Measurements from ENCODE around the gene MED12L.

MED12L gene

DNA sequence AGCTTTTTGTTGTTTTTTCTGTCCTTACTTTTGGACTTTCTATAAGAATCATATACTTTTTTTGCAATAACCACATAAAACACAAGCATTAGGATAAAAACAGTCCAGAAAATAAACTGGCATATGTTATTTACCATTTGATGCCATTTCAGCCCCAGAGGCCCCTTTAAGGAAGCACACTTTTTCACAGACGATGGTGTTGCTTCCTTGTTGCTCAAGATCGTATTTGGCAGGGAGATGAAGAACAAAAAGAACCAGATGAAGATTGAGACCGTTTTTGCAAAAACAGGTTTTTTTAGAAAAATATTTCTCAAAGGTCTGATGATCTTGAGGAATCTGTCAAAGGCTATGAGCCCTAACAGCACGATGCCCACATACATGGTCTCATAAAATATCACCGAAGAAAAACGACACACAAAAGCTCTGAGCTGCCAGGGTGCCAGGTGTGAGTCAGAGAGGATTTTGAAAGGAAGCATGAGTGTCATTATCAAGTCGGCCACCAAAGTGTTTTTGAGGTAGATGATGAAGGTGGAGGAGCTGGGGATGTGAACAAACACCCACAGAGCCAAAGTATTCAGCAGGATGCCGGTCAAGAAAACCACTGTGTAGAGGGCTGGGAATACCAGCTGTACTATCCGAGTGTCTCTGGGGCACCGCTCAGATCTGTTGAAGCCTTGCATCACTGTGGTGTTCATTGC, 243.0 kb downstream of the MED12L start:
- DNase-seq (ENCODE audit: low read depth) = no peak

DNA sequence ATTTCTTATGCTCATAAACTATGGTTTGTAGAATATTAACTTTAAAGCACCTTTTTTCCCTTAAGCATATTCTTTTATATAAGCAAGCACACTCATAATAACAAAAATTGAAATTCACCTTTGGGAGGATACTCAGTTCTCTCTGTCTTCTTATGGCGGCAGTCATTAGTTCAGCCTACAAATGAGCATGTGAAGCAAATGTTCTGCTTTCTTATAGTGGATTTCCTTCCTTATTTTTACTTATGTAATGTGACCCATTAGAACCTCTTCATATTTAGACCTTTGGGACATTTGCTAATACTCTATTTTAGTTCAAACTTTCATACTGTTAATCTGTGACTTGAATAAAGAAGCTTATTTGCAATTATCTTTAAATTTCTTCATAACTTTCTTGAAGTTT, 243.9 kb downstream of the MED12L start, which contains the start of gene P2RY13:
P2RY13 (minus strand) TSS at position 187 of the 400 bp plus-strand sequence; CDS start at position 166, 21 bp downstream.
- DNase-seq (ENCODE audit: low read depth) = no peak

GRCh38 chr3:151330379-151330778, 244.9 kb downstream of the MED12L start:
- no peak for DNase-seq (ENCODE audit: low read depth)

- DNase-seq (ENCODE audit: low read depth) = no peak
Observed at GRCh38 chr3:151330899-151331298, 245.4 kb downstream of the MED12L start.

DNA sequence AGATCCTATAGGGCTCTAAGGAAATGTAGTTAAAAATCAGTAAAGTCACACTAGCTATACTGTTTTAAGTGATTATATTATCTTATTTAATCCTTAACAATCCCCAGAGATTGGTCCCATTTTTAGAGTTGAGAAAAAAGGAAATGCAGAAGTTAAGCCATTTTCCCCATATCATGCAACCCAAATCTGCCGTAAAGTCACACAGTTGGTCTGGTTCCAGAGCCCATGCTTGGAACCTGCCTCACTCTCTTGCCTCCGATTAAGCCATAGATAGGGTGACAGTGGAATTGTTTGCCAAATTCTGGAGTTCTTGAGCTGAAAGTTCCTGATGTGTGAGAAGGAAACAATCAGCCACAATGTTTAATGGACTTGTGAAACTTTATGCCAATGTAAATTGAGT, 246.2 kb downstream of the MED12L start:
- no peak for DNase-seq (ENCODE audit: low read depth)

DNA sequence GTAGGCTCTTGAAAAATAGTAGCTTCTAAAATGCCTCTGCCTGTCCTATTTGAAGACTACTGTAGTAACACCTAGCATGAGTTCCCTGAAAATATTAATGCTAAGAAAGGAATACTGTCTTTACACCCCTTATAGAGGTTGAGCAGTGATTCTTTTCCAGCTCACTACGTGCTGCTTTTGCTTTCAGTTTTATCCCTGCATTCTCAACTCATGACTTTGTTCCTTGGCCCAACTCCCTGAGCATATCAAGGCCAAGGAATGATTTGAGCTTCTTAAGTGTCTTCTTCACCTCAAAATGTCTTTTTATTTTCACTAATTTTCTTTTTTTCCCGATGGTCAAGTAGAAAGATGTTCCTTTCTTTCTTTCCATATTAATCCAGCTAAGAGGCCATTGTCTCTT, 260.4 kb downstream of the MED12L start:
- no peak for DNase-seq (ENCODE audit: low read depth)

DNA sequence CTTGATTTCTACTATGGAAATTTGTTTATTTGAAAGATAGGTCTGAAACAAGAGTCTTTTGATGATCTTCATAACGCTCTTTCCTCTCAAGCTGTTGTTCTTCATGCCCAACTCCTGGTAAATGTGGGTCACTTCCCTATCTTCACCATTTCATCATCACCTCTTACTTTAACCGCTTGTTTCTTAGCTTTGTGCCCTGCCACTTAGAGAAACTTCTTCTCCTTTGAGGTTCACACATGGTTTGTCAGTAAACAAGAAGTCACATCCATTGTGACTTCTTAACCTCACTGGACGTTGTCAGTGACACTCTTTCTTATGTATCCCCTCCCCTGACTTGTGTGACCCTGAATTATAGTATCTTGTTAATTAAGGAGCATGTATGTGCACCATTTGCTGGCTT, 260.8 kb downstream of the MED12L start:
- DNase-seq (ENCODE audit: low read depth) = no peak

DNA sequence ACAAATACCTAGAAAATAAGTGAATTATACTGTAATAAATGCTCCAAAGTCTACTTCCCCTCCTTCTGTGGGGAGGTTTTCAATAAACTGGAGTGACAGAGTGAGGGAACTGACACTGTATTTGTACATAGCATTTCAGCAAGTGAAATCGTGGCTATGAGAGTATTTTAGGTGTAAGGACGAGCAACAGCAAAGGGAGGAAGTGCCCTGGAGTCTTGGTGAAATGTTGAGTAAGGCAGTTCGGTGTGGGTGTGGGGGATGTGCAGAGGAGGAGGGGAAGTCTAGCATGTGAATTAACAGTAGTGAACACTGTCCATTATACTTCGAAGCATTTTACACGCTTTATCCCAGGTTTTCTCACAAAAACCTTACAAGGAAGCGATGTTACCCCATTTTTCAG, 262.0 kb downstream of the MED12L start:
- no peak for DNase-seq (ENCODE audit: low read depth)

GRCh38 chr3:151350656-151351055, 265.2 kb downstream of the MED12L start:
- DNase-seq (ENCODE audit: low read depth) = no peak

DNA sequence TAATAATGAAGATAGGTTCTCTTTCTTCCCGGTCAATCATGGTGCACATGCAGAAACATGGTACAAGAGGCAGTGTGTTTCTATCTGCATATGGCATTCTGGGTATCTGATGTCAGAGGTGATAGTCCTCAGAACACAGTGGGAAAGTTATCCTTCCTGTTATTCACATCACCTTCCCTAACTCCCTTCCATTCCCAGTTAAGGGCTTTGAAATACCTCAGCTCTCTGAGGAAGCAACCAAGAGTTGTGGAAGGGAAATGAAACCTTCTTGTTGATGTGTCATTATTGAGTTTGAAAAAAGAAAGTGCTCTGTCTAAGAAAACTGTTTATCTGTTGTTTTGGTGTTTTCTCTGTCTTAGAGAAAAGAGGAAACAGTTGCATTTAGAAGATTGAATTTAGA, 265.8 kb downstream of the MED12L start:
- DNase-seq (ENCODE audit: low read depth) = no peak

DNA sequence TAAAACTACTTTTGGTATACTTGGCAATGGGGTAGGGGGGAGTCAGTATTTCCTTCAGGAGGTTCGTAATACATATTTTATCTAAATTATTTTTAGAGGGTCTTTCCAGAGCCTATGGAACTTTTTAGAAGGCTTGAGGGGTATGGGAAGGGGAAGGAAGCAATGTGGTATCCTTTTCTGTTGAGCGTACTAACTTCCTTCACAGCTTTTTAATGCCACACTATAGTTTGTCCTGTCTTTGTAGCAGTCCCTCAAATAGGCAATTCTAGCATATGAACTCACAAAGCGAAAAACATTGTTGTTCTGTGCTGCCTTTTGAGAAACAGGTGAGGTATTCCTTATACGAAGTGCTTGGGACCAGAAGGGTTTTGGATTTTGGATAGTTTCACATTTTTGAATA, 266.2 kb downstream of the MED12L start:
- DNase-seq (ENCODE audit: low read depth) = no peak

DNA sequence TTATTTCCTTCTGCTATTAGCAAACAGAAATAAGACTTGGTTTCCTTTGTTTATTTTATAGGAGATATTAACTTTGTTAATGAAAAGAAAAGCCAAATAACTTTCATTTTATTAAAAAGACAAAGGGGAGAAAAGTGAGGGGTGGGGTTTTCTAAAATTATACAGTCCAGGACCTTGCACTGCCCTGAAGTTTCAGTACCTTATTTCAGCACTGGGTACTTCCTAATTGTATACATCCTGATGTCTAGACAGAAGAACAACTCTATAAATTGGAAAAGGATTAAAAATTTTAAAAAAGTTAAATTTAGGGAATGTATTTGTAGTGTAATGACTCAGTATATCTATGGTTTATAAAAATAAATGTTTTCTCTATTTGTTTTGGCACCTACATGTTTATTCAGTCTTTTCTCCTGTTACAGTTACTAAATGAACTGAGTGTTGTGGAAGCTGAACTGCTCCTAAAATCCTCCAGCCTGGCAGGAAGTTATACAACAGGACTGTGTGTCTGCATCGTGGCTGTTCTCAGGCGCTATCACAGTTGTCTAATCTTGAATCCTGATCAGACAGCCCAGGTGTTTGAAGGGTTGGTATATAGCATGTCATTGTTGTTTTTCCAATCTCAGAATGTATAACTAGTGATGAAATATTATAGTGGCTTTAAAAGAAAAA, 271.5 kb downstream of the MED12L start:
- no peak for DNase-seq (ENCODE audit: low read depth)

- no peak for DNase-seq (ENCODE audit: low read depth)
Observed at GRCh38 chr3:151357463-151357850, 272.0 kb downstream of the MED12L start.

DNA sequence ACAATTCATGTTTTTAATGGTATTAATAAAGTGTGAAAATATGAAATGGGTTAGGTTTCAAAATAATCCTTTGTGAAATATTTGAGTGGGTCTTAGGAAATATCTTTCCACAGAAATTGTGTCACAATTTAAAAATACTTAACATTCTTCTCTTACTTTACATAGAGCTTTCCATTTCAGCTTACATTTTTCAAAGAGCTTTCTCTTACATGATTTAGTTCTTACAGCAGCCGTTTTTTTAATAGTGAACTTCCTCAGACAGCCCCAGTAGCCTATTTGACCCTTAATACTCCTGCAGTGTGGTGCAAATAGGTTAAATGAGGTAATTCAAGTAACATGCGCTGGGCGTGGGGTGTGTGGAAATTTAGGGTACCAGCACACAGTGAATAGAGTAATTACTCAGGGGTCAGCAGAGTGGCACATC, 277.3 kb downstream of the MED12L start:
- no peak for DNase-seq (ENCODE audit: low read depth)

DNA sequence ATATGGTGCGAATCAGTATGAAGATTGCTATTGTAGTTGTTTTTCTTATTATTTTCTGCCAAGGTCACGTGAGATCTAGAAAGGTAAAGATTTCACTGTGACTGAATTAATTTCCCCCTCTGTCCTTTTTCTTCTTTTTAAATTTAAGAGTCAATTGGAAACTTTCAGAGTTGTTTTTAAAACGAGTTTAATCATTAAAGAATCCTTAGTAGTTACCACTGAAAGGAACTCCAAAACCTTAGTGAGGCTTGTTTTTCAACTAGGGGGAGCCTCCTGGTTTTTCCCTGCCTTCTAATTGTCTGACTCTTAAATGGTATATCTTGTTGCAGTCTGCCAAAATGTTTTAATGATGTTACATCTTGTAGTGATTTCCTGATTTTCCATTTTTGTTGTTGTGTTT, 281.5 kb downstream of the MED12L start:
- DNase-seq (ENCODE audit: low read depth) = no peak

- no peak for DNase-seq (ENCODE audit: low read depth)
Observed at GRCh38 chr3:151367448-151367847, 282.0 kb downstream of the MED12L start.

DNA sequence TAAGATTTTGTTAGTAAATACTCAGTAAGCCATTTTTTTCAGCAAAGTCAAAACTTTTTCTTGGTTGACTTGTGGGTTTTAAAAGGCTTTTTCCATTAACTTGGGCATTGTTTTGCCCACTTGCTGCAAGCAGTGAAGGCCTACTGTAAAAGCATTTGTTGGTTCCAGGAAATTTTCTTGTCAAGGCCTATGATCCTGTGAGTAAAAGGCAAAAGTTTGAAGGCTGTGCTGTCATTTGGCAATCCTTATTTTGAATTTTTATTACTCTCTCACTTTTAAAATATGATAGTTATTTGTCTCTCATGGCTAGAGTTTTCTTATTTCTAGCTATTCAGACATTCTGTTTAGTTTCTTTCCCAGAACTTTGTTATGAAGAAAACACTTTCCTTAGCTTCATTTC, 286.1 kb downstream of the MED12L start:
- DNase-seq (ENCODE audit: low read depth) = no peak

DNA sequence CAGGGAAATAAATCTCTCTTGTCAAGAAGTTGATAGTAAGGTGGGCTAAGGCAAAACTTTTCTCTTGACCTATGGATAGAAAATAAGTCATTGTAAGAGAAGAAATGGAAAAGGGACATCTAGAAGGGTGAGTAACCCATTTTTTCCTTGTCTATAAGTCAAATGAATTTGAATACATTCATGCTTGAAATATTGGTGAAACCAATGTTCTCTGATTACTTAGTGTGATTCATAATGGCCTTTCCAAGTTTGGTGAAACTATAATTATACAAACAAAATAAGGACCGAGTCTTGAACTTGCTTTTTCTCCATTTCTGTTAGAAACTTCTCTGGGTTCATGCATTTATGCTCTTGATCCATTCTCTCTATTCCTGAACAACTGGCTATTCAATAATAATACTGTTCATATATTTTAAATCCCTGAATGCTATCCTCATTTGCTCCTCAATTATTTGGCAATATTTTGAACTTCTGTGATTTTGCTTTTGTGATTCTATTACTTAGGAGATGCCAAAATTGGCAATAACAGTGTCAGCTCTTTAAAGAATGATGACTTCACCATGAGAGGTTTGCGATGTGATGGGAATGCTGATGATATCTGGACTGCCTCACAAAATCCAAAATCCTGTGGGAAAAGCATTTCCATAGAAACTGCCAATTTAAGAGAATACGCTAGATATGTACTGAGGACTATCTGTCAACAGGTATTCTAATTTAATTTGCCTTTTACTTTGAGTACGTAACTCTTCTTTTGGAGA, 286.8 kb downstream of the MED12L start:
- DNase-seq (ENCODE audit: low read depth) = no peak

DNA sequence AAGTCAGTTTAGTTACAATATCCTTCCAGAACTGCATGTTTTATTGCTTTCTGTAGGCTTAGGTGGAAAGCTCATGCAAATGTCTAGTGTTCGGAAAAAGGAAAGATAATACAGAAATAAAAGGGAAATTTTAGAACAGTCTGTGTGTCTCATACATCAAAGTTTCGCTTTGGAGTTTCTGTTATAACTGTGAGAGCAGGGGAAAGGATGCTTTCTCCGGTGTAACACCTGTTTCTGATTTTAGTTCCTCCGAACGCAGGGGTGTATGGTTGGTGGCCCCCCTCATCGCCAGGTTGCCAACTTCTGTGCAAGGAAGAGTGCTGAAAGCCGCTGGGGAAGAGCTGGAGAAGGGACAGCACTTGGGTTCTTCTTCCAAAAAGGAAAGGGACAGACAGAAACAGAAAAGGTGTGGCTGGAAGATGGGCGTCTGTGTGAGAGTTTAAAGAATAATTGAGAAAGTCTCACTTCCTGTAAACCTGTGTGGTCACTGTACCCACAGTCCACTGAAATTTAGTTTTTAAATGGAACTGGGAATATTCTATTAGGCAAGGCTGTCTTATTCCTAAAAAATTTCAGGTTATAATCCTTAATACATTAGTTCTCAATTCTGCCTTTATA, 292.4 kb downstream of the MED12L start:
- DNase-seq (ENCODE audit: low read depth) = no peak

DNA sequence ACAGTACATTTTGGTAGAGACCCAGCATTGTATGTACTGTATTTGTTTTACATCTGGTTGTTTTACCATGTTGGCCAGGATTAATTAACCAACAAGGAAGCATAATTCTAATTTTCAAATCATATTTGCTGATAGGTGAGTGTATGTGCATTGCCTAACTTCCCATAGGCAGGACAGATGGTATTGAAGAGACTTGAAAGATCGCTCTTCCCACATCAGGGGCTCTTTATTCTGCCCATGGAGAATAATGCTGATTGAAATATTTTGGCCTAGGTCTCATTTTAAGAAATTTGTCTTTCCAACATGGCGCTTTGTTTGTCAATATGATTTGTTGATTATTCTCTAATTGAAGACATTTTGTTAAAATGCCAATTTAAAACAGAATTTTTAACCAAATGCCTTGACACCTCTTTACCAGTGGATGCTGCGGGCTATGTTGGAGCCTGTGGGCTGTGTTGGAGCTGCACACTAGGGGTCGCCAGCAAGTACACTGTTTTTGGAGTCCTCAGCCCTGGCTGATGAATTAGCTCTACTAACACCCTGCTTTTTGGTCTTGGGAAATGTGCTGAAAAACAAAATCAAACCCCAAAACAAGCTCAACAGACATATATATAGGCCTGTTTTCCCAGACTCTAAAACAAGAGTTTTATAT, 293.7 kb downstream of the MED12L start:
- no peak for DNase-seq (ENCODE audit: low read depth)

DNA sequence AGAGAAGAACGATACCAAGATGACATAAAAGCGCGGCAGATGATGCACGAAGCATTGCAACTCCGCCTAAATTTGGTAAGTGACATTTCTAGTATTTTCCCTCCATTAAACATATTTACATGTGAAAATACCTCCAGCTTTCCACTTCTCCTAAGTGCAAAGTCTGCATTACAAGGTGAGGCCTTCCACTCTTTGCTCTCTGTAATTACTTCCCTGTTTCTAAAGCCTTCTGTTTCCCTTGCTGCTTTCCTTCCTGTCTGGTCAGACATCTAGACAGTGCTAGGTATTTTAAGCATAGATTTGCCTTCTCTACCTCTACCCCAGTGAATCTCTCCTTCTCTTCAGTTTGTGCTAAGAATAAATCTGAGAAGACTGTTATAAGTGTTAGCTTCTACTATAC, 297.2 kb downstream of the MED12L start:
- no peak for DNase-seq (ENCODE audit: low read depth)

GRCh38 chr3:151383111-151383510, 297.6 kb downstream of the MED12L start:
- no peak for DNase-seq (ENCODE audit: low read depth)

All from T follicular helper cell (primary cell).